Aorta (tissue), 5 donors: ENCODE data around the gene UBA6. TPM values are rescaled to one million over a fixed set of nuclear protein-coding genes. Genes with fewer than 3 reads are reported as not detected.
"Not testable (repeated sequence)": the region's sequence is repeated elsewhere in the genome, so short reads cannot be mapped to it uniquely, and the experiment has no call there.

Experiments used
- ATAC-seq: fragments of 200-7000 bp; cut with Tn5 transposase; one replicate; pipeline ENCODE4 v1.9.1; 2022; ENCODE audit warnings: moderate library complexity; ENCODE audit not compliant: low FRiP score
- DNase-seq, 2 donors: peaks; one replicate each; pipeline ENCODE4 v3.0.0-alpha.2; 2020
- H3K27ac ChIP-seq, 2 donors: one replicate each; pipeline ENCODE4 v1.5.1; 2013; ENCODE audit warnings: low read length in 2 of 2, mild to moderate bottlenecking in 2 of 2, moderate library complexity in 2 of 2, control low read depth in 1 of 2, inconsistent platforms in 1 of 2, low read depth in 1 of 2
- H3K27me3 ChIP-seq, 2 donors: one replicate each; pipeline ENCODE4 v1.6.1; 2013; ENCODE audit warnings: control low read depth in 1 of 2, low read length in 1 of 2, mild to moderate bottlenecking in 1 of 2, moderate library complexity in 1 of 2; ENCODE audit not compliant: insufficient read depth in 2 of 2, control insufficient read depth in 1 of 2
- H3K36me3 ChIP-seq, 2 donors: one replicate each; pipeline ENCODE4 v1.6.1; 2013; ENCODE audit warnings: control low read depth in 1 of 2, low read length in 1 of 2, mild to moderate bottlenecking in 1 of 2; ENCODE audit not compliant: insufficient read depth in 2 of 2, control insufficient read depth in 1 of 2
- H3K4me1 ChIP-seq, 2 donors: one replicate each; pipeline ENCODE4 v1.6.1; 2013; ENCODE audit warnings: low read length in 2 of 2, control low read depth in 1 of 2, mild to moderate bottlenecking in 1 of 2, moderate library complexity in 1 of 2; ENCODE audit not compliant: insufficient read depth in 2 of 2, control insufficient read depth in 1 of 2
- H3K4me3 ChIP-seq, 2 donors: one replicate each; pipeline ENCODE4 v1.5.1; 2013; ENCODE audit warnings: low read length in 2 of 2, control low read depth in 1 of 2, mild to moderate bottlenecking in 1 of 2
- H3K9me3 ChIP-seq: one replicate; pipeline ENCODE4 v1.6.1; 2013; ENCODE audit warnings: mild to moderate bottlenecking, low read length; ENCODE audit not compliant: control insufficient read depth
- WGBS, 2 donors: extraction: QIAGEN DNeasy Blood & Tissue Kit; methylation state at CpG; one replicate each; pipeline ENCODE4 v1.1.7; 2013; 5-methylcytosine and 5-hydroxymethylcytosine counted together
- intact Hi-C, 2 donors: fragments of 100-400 bp; cut with DNase I; formaldehyde crosslinking; loops; one replicate each; pipeline versions ENCODE4 v1.14.2 to v1.15.0; 2022
- polyA plus RNA-seq, 2 donors: library from polyadenylated mRNA; stranded (reverse); fragments of 200-250 nt; gene quantifications; one replicate each; pipeline ENCODE4 v1.2.3, GENCODE V29; 2013
- total RNA-seq, 2 donors: library from RNA; stranded (reverse); fragmentation: NEBNext Ultra II Directional; extraction: Animal tissue kit (Norgen Biotek cat#: 25700); gene quantifications; one replicate each; pipeline ENCODE4 v1.2.1, GENCODE V29; 2021
- donor health status: healthy with polysubstance abuse.
- donor health status: Bipolar disorder and iron deficiency.
- donor health status: DM: no; HTN: no; CAD: no.
- donor health status: DM: no; HTN: no; CAD: no.
- donor health status: DM: yes; HTN: yes; CAD: no.

Gene UBA6
- total and polyA plus RNA-seq, 4 donors = 9.4 to 63.2 (median 27.3) TPM

DNA sequence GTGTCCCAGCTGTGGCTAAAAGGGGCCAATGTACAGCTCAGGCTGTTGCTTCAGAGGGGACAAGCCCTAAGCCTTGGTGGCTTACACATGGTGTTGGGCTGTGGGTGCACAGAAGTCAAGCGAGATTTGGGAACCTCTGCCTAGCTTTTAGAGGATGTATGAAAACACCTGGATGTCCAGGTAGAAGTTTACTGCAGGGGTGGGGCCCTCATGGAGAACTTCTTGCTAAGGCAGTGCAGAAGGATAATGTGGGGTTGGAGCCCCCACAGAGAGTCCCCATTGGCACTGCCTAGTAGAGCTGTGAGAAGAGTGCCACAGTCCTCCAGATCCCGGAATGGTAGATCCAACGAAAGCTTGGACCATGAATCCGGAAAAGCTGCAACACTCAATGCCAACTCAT lies 40.5 kb downstream of the UBA6 start:
- H3K4me3 ChIP-seq = no peak overlapping the region
- no peak for DNase-seq
- peaks cover 9 to 10% of the 10 kb centered on the region in 2 donors for H3K36me3 ChIP-seq
- ATAC-seq = no peak
- intact Hi-C loops = no loop called here
- H3K27ac ChIP-seq = no peak overlapping the region
- no peaks in the 10 kb centered on the region for H3K4me1 ChIP-seq
- peaks cover 1% of the 10 kb centered on the region for H3K9me3 ChIP-seq
- WGBS, 2 donors = 99% methylated on average over 4 of the region's 4 CpGs
- H3K27me3 ChIP-seq = no peaks in the 10 kb centered on the region

DNA sequence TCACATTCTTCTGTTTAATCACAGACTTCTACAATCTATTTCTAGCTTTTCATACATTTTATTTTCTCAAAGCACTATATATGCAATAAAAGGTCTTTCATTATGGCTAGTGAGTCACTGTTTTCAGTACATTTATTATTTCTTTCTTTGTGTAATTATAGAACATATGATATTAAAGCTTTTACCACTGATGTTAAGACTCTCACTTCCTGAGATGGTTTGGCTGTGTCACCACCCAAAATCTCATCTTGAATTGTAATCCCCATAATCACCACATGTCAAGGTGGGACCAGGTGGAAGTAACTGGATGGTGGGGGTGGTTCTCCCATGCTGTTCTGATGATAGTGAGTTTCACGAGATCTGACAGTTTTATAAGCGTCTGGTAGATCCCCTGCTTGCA lies 41.9 kb downstream of the UBA6 start:
- peaks cover 9 to 10% of the 10 kb centered on the region in 2 donors for H3K36me3 ChIP-seq
- 96 to 97% methylated on average over 2 of the region's 2 CpGs for WGBS, 2 donors
- H3K4me1 ChIP-seq = no peaks in the 10 kb centered on the region
- no peak overlapping the region for H3K27ac ChIP-seq
- no peak overlapping the region for H3K4me3 ChIP-seq
- H3K27me3 ChIP-seq = no peaks in the 10 kb centered on the region
- intact Hi-C loops = no loop called here
- DNase-seq = no peak
- no peak for ATAC-seq
- H3K9me3 ChIP-seq = peaks cover 1% of the 10 kb centered on the region

DNA sequence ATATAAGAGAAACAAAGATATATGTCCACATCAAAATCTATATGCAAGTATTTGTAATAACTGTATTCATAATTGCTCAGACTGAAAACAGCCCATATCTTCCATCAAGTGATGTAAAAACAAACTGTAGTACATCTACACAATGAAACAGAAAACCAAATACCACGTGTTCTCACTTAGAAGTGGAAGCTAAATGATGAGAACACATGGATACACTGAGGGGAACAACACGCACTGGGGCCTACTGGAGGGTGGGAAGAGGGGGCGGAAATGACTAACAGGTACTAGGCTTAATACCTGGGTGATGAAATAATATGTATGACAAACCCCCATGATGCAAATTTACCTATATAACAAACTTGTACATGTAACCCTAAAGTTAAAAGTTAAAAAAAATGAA lies 42.7 kb downstream of the UBA6 start:
- Histone ChIP-seq H3K27ac (no peak overlapping the region), H3K9me3 (peaks cover 1% of the 10 kb centered on the region), H3K4me3 (no peak overlapping the region), H3K36me3 (peaks cover 9 to 10% of the 10 kb centered on the region in 2 donors), H3K27me3 (no peaks in the 10 kb centered on the region), H3K4me1 (no peaks in the 10 kb centered on the region)
- ATAC-seq = no peak
- intact Hi-C loops = no loop called here
- DNase-seq = no peak
- 63 to 83% methylated on average over 3 of the region's 3 CpGs for WGBS, 2 donors

DNA sequence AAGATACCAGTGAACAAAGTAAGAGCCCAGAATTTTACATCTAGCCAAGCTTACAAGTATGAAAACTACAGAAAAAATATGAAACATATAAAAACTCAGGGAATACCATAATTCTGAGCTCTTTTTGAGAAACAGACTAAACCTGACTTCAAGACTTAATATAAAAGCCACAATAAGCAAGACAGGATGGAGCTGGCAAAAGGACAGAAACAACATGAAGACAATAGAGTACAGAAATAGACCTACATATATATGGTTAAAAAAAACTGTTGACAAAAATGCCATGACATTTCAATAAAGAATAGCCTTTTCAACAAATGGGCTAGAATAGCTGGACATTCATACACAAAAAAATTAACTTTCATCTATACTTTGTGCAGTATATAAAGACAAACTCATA lies 49.4 kb downstream of the UBA6 start:
- H3K4me1 ChIP-seq = no peaks in the 10 kb centered on the region
- no peak for ATAC-seq
- peaks cover 0 to 5% of the 10 kb centered on the region in 2 donors for H3K36me3 ChIP-seq
- H3K4me3 ChIP-seq = no peak overlapping the region
- no peak for DNase-seq
- intact Hi-C loops = no loop called here
- H3K9me3 ChIP-seq = no peaks in the 10 kb centered on the region
- H3K27ac ChIP-seq = no peak overlapping the region
- no peaks in the 10 kb centered on the region for H3K27me3 ChIP-seq

DNA sequence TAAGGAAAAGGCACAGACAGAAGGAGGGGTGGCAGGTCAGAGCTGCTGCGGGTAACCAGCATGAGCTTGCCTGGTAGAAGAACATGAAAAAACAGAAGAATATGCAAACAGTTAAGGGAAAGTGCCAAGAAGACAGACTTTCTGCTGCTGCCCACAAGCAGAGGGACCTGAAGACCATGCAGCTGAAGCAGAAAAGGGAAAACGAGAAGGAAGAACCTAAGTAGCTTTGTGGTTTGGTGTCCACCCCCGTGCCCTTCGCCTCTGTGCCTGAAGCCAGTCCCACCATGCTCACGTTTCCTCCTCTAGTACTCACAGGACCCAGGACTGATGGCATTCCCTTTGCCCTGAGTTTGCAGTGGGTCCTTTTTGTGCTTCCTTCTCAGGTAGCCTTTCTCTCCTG lies 62.8 kb downstream of the UBA6 start:
- Histone ChIP-seq H3K4me1 (no peaks in the 10 kb centered on the region), H3K9me3 (no peaks in the 10 kb centered on the region), H3K36me3 (peaks cover 0 to 2% of the 10 kb centered on the region in 2 donors), H3K27ac (no peak overlapping the region), H3K27me3 (no peaks in the 10 kb centered on the region), H3K4me3 (no peak overlapping the region)
- WGBS, 2 donors = 84 to 88% methylated on average over 5 of the region's 5 CpGs
- ATAC-seq (no peak), DNase-seq (no peak)
- intact Hi-C loops = no loop called here

DNA sequence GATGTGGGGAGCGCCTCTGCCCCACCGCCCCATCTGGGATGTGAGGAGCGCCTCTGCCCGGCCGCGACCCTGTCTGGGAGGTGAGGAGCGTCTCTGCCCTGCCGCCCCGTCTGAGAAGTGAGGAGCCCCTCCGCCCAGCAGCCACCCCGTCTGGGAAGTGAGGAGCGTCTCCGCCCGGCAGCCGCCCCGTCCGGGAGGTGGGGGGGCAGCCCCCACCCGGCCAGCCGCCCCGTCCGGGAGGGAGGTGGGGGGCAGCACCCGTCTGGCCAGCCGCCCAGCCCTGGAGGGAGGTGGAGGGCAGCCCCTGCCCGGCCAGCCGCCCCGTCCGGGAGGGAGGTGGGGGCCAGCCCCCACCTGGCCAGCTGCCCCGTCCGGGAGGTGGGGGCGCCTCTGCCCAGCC lies 64.0 kb downstream of the UBA6 start:
- not testable (repeated sequence) for ATAC-seq, DNase-seq
- WGBS, 2 donors = 93 to 96% methylated on average over 28 to 30 of the region's 30 CpGs

DNA sequence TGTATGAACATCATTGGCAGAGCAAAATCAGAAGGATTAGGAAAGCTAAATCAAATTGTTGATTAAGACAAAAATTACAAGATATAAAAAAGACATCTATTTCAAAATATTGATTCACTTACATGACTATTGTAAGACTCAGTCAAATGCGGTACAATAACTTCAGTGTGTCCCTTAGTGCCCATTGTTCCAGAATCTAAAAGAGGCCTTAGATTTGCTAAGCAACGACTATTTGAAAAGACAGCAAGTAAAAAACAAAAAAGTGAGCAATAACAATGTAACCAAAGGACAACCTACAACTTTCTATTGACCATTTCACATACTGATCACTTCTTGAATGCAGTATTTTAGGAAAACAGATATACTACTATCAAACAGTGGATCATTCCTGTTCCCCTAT lies 65.6 kb downstream of the UBA6 start:
- DNase-seq (no peak), ATAC-seq (no peak)
- intact Hi-C loops = no loop called here
- Histone ChIP-seq H3K27ac (no peak overlapping the region), H3K27me3 (no peaks in the 10 kb centered on the region), H3K9me3 (no peaks in the 10 kb centered on the region), H3K4me3 (no peak overlapping the region), H3K4me1 (no peaks in the 10 kb centered on the region), H3K36me3 (peaks cover 0 to 2% of the 10 kb centered on the region in 2 donors)
- 93 to 98% methylated on average over 2 of the region's 2 CpGs for WGBS, 2 donors

More for the DNA sequence above, 64.0 kb downstream of the UBA6 start:
- H3K4me1 ChIP-seq, H3K9me3 ChIP-seq, H3K27me3 ChIP-seq, intact Hi-C loops, H3K36me3 ChIP-seq, H3K27ac ChIP-seq, H3K4me3 ChIP-seq: not testable (repeated sequence)

DNA sequence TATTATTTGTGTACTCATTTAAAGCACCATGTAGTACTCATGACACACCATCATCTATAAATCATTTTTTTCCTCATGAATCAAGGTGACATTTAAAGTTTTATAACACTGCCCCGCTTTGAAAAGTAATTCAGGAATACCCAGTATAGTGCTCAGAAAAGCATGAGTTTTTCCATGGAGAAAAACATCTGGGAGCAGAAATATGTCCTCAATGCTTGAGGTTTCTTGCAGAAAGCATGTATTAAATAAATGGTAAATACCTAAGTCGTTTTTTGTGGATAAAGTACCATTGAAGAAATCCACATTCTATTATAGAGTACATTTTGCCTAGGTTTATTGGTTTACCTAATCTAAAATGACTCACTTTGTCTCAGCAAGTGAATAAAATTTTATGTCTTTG lies 66.2 kb downstream of the UBA6 start:
- ATAC-seq = no peak
- Histone ChIP-seq H3K36me3 (peaks cover 0 to 2% of the 10 kb centered on the region in 2 donors), H3K4me1 (no peaks in the 10 kb centered on the region), H3K4me3 (no peak overlapping the region), H3K9me3 (no peaks in the 10 kb centered on the region), H3K27me3 (no peaks in the 10 kb centered on the region), H3K27ac (no peak overlapping the region)
- 87 to 90% methylated on average over 2 of the region's 2 CpGs for WGBS, 2 donors
- intact Hi-C loops = no loop called here
- DNase-seq = no peak

DNA sequence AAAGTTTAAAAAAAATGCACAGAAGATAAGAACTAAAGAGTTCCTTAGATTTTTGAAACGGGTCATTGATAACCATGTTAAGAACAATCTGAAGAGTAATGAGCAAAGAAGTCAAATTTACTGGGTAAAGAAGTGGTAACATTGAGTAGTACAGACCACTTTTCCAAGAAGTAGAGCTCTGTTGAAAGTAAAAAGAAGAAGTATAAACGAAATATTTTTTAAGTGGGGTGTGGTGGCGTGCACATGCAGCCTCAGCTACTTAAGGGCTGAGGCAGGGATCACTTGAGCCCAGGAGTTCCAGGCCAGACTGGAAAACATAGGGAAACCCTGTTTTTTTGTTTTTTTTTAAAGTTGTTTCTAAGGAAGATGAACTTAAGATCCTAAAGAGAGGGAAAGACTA lies 68.5 kb downstream of the UBA6 start:
- intact Hi-C loops = no loop called here
- Histone ChIP-seq H3K4me3 (no peak overlapping the region), H3K27ac (no peak overlapping the region), H3K27me3 (no peaks in the 10 kb centered on the region), H3K9me3 (no peaks in the 10 kb centered on the region), H3K36me3 (no peaks in the 10 kb centered on the region), H3K4me1 (no peaks in the 10 kb centered on the region)
- ATAC-seq (no peak), DNase-seq (no peak)
- 65 to 67% methylated on average over 3 of the region's 3 CpGs for WGBS, 2 donors
